ENCODE data around the gene ITGB6.

Gene ITGB6

DNA sequence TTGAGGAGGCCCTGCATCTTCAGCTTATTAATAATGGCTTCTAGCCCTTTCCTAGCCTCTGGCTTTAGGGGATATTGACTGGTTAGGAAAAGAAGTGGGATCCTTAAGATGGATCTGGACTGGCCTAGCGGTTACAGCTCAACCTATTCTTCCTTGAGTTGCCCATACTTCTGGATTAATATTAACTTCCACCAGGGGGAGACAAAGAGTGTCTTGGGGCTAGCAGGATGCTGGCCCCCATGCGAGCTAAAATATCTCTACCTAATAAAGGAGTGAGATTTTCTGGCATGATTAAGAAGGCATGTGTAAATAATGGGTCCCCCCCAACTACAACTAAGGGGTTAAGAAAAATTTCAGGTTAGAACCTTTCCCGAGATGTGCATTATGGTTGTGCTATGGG is 114.4 kb downstream of the ITGB6 start:
- no peak for DNase-seq

DNA sequence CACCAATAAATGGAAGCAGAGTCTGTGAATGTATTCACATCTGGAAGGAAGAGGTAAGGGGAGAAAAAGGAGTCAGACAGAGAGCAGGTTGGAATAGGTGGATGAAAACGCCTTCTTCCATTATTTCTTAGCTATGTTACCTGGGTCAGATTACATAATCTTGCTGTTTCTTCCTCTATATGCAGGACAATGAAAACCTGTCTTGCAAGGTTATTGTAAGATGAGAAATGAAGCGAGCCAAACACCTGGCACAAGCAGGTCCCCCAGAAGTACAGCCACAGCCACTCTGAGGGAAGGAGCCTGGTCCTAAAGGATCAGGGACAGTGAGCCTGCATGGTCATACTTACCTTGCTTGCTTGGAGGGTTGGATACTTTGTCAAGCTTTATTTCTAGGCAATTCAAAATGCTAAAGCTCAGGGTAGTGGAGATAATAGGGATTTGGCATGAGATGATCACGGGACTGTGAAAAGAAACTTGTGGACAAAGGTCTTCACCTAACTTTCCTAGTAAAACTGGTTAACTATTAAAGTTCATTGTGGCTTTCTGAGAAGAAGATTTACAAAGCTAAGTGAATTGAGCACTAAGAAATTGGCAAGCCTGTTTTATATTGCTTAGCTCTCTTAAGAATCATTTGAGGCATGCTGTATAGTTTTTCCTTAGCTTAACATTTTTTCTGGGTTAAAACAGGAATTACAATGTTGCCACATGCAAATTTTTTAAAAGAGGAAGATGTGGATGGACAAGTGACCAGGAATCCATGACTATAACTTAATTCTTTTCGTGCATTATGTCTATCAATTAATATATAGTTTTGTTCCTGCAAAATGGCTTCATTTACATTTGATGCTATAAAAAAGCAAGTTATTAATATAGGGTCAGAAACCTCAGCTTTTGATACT is 121.9 kb downstream of the ITGB6 start:
- no peak for DNase-seq

DNA sequence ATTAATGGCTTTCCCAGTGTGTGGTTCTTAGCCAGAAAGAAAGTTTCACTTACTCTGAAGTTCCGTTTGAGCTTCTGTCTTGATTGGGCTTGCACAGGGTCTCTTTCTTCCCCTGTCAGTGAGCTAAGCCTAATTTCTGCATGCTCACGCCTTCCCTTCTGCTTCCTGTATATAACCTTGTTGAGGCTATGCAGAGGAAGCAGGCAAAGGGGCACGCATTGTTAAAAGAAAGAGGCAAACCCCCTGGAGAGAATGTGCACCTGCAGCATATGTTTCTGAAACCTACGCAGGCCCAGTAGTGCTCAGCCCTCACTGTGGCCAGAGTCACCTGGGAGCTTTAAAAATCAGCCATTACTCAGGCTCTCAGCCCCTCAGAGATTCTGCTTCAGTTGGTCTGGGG is 123.2 kb downstream of the ITGB6 start:
- DNase-seq = no peak

DNA sequence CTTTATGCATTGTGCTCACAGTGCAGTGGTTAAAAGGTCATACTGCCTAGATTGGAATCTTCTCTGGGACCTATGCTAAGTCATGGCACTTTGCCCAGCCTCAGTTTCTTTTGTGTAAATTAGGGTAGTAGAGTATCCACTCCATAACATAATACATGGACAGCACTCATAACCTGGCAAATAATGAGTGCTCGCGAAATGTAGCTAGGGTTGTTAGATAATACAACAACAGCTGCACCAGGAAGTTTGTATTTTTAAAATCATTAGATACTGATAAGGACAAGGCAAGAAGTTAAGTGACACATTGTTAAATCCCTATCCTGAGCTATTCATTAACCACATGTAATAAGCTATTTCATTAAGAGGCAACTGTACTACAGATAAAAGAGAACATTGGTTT is 123.8 kb downstream of the ITGB6 start:
- no peak for DNase-seq

DNA sequence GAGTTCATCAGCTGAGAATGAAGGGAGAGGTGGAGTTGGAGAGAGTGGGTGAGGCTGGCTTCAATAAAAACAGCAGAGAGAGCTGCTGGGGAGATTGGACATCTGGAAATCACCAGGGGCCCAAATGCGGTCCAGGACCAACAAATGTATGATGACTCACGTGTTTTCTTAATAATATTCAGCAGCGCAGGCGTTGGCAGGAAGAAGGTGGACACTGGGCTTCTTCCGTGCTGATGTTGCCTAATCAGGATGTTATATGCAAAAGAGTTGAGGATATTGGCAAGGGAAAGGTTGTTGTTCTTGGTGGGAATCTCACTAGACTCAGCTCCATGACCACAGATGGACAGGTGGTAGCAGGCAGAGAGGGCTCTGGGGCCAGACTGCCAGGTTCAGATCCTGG is 124.9 kb downstream of the ITGB6 start:
- DNase-seq = no peak

DNA sequence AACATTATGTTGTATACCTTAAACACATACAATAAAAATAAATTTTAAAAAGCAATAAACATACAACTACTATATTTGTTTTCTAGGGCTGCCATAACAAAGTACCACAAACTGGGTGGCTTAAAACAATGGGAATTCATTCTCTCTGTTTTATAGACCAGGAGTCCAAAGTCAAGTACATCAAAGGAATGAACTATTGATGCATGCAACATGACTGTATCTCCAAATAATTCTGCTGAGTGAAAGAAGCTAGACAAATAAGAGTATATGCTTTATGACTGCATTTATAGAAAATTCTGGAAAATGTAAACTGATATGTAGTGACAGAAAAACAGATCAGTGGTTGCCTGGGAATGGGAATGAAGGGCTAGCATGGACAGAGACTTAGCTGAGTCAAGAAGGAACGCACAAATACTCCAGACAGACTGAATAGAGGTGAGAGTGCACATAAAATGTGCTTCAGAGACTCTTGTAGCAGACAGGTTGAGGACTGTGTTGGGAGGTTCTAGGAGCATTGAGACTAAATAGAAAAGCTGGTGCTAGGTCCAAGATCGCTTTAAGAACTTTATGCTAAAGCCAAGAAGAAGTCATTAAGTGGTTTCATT is 126.7 kb downstream of the ITGB6 start:
- no peak for DNase-seq

DNA sequence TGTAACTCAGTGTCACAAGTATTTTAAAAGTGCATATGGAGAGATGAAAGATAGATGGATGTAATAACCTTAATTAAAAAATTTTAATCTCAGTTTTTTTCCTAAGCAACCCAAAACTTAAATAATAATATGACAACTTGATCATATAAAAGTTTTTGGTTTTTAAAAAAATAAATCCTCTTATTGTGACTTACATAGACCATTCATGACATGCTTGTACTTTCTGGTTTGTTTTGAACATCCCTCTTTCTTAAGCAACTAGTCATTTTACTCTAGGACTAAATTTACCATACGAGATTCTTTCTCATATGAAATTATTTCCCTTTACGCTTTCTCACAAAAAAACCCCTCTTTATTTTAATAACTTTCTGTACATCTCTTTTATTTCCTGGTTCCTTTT is 131.2 kb downstream of the ITGB6 start:
- DNase-seq = no peak

DNA sequence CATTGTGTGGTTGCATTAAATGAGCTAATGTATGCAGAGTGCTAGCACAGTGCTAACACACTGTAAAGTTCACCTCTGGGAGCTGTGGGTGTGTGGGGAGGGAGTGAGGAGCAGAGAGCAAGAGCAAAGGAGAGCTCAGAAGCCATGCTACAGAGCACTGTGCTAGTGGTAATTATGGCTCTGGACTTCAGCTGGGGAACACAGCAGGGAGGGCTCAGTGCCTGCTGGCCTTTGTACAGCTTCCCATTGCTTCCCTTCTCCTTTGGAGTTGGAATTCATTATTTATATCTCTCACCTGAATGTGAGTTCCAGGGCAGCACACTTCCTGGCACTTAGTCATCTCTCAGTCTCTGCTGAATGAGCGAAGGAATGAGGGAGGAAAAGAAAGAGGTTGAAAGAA is 135.2 kb downstream of the ITGB6 start:
- no peak for DNase-seq

DNA sequence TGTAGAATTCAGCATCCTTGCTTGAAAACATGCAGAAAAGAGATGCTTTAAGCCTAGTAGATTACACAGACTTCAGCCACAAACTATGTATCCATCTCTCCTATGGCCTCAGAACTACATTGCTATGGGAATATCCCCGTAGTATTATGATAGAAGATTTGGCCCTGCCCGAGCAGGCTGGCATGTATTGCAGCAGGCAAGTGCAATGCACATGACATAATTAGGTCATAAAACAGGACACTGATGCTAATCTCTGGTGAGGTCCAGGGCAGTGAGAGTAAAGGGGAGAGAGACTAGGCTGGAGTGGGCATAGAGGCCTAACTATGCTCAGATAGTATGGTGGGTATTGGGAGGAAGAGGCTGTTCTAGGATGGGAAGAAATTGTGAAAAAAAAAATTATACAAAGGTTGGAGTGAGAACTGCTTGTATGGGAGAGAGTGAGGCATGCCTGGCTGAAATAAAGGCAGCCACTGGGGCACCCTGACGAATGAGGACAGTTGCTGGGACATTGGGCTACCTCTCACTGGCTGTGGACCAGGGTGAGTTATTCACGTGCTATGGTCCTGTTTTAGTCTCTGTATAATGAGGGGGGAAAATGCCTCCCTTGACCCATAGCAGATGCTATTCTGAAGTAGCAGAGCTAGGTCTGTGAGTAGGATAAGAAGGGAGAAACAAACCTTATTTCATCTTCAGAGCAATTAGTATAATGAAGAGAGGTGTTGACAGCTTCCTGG is 136.0 kb downstream of the ITGB6 start:
- DNase-seq = peak; percentile 72

DNA sequence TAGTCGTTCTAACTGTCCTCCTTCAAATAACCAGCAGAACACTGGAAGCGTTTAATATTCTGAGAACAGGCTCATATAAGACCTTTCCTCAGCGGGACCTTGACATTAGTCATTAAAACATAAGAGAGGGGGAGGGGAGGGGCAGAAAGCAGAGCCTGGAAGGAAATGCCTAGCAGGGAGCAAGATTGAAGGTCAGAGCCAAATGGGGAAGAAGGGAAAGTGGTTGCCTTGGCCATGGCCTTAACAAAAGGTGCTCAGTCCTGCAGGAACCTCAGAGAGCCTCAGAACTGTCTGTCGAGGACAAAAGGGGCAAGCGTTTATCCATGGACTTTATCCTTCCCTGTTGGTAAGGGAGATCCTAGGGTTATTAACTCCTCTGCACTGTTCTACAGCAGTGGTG is 136.8 kb downstream of the ITGB6 start:
- peak; percentile 48 for DNase-seq

DNA sequence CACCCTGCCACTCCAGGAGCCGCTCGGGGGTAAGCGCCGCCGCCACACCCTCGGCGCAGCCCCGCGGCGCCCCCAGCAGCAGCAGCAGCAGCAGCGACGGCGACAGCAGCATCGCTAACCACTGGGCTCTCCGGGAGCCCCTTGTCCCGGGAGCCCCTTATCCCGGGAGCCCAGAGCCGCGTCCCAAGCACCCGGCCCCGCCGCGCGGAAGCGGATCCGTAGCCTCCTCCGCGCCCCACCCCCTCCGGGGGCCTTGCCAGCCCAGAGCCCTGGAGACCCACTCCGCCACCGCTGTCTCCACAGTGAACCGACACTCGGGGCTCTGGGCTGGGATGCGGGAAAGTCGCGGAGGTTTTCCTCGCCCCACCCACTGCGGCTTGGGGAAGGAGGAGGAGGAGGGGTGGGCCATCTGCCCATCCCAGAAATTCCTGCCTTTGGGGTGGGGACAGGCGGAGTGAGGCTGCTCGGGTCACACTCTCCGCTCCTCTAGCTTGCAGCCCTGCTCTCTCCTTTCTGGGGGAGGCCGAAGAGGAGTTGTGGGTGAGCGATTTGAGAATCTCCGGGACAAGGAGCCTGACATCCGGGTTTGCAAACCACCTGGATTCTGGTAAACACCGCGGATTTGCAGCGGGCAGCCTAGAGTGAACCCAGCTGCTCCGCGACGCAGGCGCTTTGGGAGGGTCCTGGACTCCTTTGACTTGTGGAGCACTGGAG is 137.6 kb downstream of the ITGB6 start, which contains the start of gene PLA2R1:
PLA2R1 (minus strand) TSS at position 324 of the 714 bp plus-strand sequence; CDS start at position 112, 212 bp downstream.
- peak; percentile 81 for DNase-seq

DNA sequence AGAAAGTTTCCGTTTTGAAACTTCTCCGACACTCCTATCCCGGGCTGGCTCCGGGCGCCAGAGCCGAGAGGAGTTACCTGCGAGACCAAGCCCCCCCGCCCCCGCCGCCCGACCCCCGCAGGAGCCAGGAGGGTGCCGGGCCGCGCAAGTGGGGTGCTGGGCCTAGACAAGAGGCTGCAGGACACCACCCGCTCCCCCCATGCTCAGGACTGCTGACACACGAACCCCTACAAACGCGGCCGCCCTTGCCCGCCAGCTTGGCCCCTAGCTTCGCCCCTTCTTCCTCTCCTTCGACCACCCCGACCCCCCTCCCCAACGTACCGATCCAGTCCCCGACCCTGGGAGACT is 138.2 kb downstream of the ITGB6 start:
- no peak for DNase-seq

DNA sequence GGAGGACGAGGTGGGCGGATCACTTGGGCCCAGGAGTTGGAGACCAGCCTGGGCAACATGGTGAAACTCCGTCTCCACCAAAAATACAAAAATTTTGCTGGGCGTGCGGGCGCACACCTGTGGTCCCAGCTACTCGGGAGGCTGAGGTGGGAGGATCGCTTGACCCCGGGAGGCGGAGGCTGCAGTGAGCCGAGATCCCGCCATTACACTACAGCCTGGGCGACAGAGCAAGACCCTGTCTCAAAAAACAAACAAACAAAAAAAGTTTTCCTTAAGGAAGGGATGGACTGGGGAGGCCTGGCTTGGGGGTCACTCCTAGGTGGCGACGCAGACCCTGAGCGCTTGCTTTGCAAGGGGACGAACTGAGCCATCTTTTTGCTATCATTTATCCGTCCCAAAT is 138.5 kb downstream of the ITGB6 start:
- DNase-seq = no peak

DNA sequence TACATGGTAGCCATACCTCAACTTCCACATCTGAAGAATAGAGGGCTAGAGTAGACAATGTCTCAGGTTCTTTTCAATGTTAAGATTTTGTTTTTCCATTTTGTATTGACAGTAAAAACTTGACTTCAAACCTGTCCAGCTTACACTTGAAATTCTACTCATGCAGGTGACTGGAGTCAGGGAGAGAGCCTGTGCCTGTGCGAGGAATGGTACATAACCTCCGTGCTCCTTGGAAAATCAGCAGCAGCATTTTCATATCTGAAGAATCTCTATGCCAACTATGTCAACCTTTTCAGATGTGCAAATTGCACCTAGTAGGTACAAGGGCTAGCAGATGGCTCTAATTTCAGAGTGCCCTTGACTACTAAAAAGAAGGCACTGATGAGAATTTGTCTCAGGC is 139.8 kb downstream of the ITGB6 start:
- no peak for DNase-seq

DNA sequence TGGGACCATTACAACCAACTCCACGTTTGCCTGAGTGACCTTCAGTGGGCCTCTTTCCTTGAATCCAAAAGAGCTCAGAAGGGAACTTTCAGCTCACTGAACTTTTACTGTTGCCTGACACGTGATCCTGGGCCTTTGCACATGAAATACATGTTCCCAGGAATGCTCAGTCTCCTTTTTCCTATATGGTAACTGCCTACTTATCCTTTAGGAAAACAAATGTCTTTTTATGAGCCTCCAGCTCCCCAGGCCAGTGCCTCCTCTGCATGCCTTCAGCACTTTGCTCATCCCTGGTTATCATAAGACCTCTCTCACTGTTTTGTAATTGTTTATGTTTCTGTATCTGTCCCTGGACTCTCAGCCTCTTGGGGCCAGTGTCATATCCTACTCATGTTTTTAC is 142.7 kb downstream of the ITGB6 start:
- no peak for DNase-seq

DNA sequence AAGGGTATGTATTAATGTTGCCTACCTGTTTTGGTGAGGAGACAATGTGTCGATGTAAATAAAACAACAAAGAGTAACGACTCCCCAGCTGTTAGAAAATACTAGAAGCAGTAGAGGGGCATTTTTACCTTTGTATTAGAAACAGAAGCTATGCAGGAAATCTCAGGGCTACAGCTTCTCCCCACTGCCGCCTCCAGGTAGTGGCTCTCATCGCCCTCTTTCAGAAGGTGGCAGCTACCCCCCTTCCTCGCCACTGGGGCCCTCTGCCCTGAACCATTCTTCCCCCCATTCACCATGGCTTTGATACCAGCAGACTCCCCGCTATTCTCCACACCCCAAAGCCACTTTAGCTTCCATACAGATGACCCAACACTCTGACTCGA is 144.4 kb downstream of the ITGB6 start:
- DNase-seq = no peak

DNA sequence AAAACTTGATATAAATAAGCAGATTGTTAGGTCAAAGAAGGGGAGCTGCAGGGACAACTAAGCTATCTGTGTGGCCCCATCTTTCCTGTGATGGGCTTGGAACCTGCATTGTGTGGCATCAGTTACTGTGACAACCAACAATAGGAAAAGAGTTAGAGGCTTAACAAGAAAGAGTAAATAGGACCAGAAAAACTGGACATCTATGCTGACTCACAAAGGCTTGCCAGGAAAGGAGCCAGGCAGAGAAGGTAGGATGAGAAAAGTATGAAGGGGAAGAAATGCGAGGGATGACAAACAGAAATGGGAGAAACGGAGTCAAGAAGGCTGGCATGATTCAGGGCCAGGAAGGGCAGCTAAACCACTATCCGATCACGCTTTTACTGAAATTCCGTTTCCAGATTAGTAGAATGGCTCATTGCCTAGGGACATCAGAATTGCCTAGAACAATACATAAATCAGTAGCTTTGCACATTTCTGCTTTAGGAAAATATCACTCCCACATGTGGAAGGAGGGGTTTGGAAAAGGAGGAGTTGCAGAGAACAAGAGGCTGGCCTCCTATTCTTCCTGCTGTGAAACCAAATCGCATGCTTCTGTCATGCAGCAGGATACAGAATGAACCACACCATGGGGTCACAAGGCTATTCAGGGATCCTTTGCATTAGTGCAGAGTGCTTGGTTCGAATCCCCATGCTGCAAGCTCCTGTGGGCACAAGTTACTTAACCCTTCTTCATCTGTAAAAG is 144.9 kb downstream of the ITGB6 start:
- peak; percentile 32 for DNase-seq

DNA sequence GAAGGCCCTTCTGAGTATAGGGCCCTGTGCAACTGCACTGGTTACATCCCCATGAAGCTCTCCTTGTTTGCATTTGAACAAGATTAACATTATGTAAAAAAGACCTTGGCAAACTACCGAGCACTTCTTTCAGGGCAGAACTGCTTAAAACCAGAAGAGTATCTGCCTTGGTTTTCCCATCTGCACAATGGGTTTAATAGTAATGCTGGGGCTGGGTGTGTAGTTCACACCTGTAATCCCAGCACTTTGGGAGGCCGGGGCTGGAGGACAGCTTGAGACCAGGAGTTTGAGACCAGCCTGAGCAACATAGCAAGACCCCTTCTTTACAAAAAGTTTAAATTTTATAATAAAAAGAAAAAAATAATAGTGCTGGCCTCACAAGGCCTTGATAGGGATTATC is 146.1 kb downstream of the ITGB6 start:
- no peak for DNase-seq

DNA sequence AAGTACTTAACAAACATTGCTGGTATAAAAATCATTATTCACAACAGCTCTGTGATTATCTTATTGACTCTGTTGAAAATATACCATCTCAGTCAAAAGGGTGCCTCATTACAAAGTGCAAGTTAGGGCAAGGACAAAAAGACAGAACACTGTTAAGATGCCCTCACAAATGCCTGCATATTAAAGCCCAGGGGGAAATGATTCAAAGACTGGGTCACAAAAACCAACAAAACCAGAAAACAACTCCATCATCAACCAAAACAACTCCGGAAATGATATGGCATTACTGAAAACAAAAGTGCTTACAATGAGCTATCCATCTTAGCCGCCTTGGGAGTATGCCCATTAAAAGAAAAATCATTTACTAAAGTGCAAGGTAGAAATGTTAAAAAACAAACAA is 147.5 kb downstream of the ITGB6 start:
- DNase-seq = no peak

DNA sequence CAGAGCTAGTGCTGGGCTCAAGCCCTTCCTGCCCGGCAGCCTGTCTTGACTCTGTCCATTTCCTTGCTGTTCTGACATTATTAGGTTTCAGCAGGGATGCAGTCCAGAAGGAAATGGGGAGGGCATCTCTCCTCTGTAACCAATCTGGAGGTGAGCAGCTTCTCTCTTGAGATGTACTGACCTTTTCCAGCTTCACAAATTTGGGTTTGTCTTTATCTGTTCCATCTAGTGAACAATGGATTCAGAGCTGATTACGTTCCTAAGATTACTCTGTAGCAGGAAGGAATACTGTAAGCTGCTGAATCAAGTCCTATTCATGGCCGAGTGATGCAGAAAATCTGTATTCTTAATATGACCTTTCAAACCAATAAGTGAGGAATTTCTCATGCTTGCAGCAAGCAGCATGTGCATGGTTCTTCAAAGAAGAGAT is 148.7 kb downstream of the ITGB6 start:
- peak; percentile 37 for DNase-seq

DNA sequence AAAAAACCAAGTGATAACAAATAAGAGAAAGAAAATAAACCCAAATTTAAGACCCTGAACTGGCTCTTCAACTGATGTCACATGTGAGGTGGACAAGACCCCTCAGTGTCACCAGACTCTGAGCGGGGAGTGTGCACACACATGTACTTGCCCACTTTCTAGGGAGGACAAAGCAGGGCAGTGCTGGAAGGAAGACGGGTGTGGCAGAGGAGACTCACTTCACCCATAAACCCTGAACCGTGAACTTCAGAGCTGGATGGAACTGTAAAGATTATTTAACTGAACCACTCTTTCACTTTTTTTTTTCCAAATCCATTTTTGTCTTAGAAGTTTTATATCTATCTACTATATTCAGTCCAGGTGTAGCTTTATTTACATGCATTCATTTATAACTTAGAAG is 149.9 kb downstream of the ITGB6 start:
- DNase-seq = no peak
